SIG-M5 treated with dmso at 0.1 percent for 504 hours (cell line): ENCODE measurements around the gene CCL25.
"Not testable (repeated sequence)": the region's sequence is repeated elsewhere in the genome, so short reads cannot be mapped to it uniquely, and the experiment has no call there.

Source experiments
- DNase-seq: peaks from one replicate; lab custom pipeline; 2025; ENCODE audit not compliant: unreplicated experiment; lab: John Stamatoyannopoulos, UW

Gene CCL25

GRCh38 chr19:8052464-8052859 lies at the start of gene CCL25:
Gene CCL25 (plus strand): TSS chr19:8052760. CDS start chr19:8053050, 290 bp downstream.
- DNase-seq: no peak

- DNase-seq: no peak
These were observed 48.6 kb upstream of the CCL25 start for GRCh38 chr19:8004001-8004400.

GRCh38 chr19:8004723-8005513 lies 47.6 kb upstream of the CCL25 start:
- no peak for DNase-seq

GRCh38 chr19:8005534-8006256 lies 46.9 kb upstream of the CCL25 start, which contains the start of gene ELAVL1:
Gene ELAVL1 (minus strand): TSS chr19:8005641. CDS start chr19:7991815, 13,826 bp downstream.
- peak; percentile 79 for DNase-seq

GRCh38 chr19:8017808-8018207 lies 34.8 kb upstream of the CCL25 start:
- no peak for DNase-seq

- DNase-seq: no peak
These were observed 31.9 kb upstream of the CCL25 start for GRCh38 chr19:8020681-8021080.

GRCh38 chr19:8021374-8021773 lies 31.2 kb upstream of the CCL25 start:
- no peak for DNase-seq

GRCh38 chr19:8022275-8022674 lies 30.3 kb upstream of the CCL25 start:
- no peak for DNase-seq

- no peak for DNase-seq
These were observed 29.2 kb upstream of the CCL25 start for GRCh38 chr19:8023371-8023770.

GRCh38 chr19:8024256-8024655 lies 28.3 kb upstream of the CCL25 start:
- not testable (repeated sequence) for DNase-seq

GRCh38 chr19:8025316-8025715 lies 27.2 kb upstream of the CCL25 start:
- DNase-seq: no peak

- no peak for DNase-seq
These were observed 23.5 kb upstream of the CCL25 start for GRCh38 chr19:8028951-8029491.

GRCh38 chr19:8030960-8031359 lies 21.6 kb upstream of the CCL25 start:
- DNase-seq: no peak

- not testable (repeated sequence) for DNase-seq
These were observed 19.0 kb upstream of the CCL25 start for GRCh38 chr19:8033287-8034177.

- no peak for DNase-seq
These were observed 18.4 kb upstream of the CCL25 start for GRCh38 chr19:8034178-8034525.

GRCh38 chr19:8036434-8037099 lies 16.0 kb upstream of the CCL25 start:
- DNase-seq: no peak

- no peak for DNase-seq
These were observed 13.7 kb upstream of the CCL25 start for GRCh38 chr19:8038815-8039214.

GRCh38 chr19:8039231-8039630 lies 13.3 kb upstream of the CCL25 start:
- no peak for DNase-seq

- no peak for DNase-seq
These were observed 11.0 kb upstream of the CCL25 start for GRCh38 chr19:8041531-8041931.

GRCh38 chr19:8042900-8043299 lies 9.7 kb upstream of the CCL25 start:
- no peak for DNase-seq

- DNase-seq: no peak
These were observed 8.5 kb upstream of the CCL25 start for GRCh38 chr19:8044018-8044417.
